NT2/D1 (cell line): Measurements from ENCODE around the gene TIPIN.
A peak's percentile ranks its signal among the peaks of the same experiment; 100 is the strongest.

ENCODE experiments used
- DNase-seq: peaks from one replicate; pipeline ENCODE4 v3.0.0-alpha.2; 2011; ENCODE audit warnings: low read depth, low spot score
- H3K27me3 ChIP-seq: 2 replicates; pipeline ENCODE4 v1.6.0; 2011; ENCODE audit warnings: mild to moderate bottlenecking; ENCODE audit not compliant: insufficient read length, insufficient read depth
- H3K36me3 ChIP-seq: 2 replicates; pipeline ENCODE4 v1.6.1; 2011; ENCODE audit warnings: mild to moderate bottlenecking, low read length, mixed read lengths; ENCODE audit not compliant: insufficient read depth, insufficient read length
- H3K4me1 ChIP-seq: 2 replicates; pipeline ENCODE4 v1.5.1; 2011; ENCODE audit not compliant: insufficient read depth, insufficient read length
- H3K4me3 ChIP-seq: 2 replicates; pipeline ENCODE4 v1.5.1; 2011; ENCODE audit warnings: low read depth; ENCODE audit not compliant: insufficient read length
- H3K9ac ChIP-seq: 2 replicates; pipeline ENCODE4 v1.6.0; 2011; ENCODE audit warnings: low read depth; ENCODE audit not compliant: insufficient read length
- H3K9me3 ChIP-seq: 2 replicates; pipeline ENCODE4 v1.5.1; 2011; ENCODE audit warnings: mild to moderate bottlenecking, low read length; ENCODE audit not compliant: insufficient read depth
- SUZ12 ChIP-seq: IDR thresholded peaks from 2 replicates; pipeline ENCODE4 v1.6.1; 2011; ENCODE audit not compliant: insufficient read length, insufficient read depth; ENCODE audit errors: extremely low read depth
- YY1 ChIP-seq: IDR thresholded peaks from 2 replicates; pipeline ENCODE4 v1.6.1; 2011; ENCODE audit not compliant: insufficient read length, insufficient read depth
- ZNF274 ChIP-seq: IDR thresholded peaks from 2 replicates; pipeline ENCODE4 v1.6.1; 2011; ENCODE audit warnings: mild to moderate bottlenecking, low read depth, low read length

The TIPIN gene

GRCh38 chr15:66356359-66357236 lies at the start of gene TIPIN:
TIPIN (minus strand) TSS chr15:66356685; CDS start chr15:66352947, 3,738 bp downstream.
- Histone ChIP-seq H3K4me1 (no peaks in the 10 kb centered on the region), H3K9me3 (no peaks in the 10 kb centered on the region), H3K9ac (peak within 1 kb of the TSS; percentile 99), H3K4me3 (peak within 1 kb of the TSS; percentile 93), H3K27me3 (no peaks in the 10 kb centered on the region), H3K36me3 (peaks cover 20% of the 10 kb centered on the region)
- peak; percentile 94 for DNase-seq
- no peak for TF ChIP-seq SUZ12
- TF ChIP-seq ZNF274, result no peak
- no peak for TF ChIP-seq YY1

GRCh38 chr15:66405615-66406014 lies 49.1 kb upstream of the TIPIN start:
- Histone ChIP-seq H3K4me1 (no peaks in the 10 kb centered on the region), H3K4me3 (no peak overlapping the region), H3K9ac (no peak overlapping the region), H3K36me3 (peaks cover 2% of the 10 kb centered on the region), H3K9me3 (no peaks in the 10 kb centered on the region), H3K27me3 (no peaks in the 10 kb centered on the region)
- TF ChIP-seq ZNF274, result no peak
- TF ChIP-seq YY1, result no peak
- no peak for TF ChIP-seq SUZ12
- DNase-seq, result no peak

GRCh38 chr15:66405007-66405406 lies 48.5 kb upstream of the TIPIN start:
- TF ChIP-seq YY1 (no peak), ZNF274 (no peak)
- H3K9me3 ChIP-seq, result no peaks in the 10 kb centered on the region
- no peaks in the 10 kb centered on the region for H3K4me1 ChIP-seq
- H3K36me3 ChIP-seq, result no peaks in the 10 kb centered on the region
- no peak overlapping the region for H3K9ac ChIP-seq
- no peak overlapping the region for H3K4me3 ChIP-seq
- DNase-seq, result no peak
- no peaks in the 10 kb centered on the region for H3K27me3 ChIP-seq

GRCh38 chr15:66404532-66404931 lies 48.0 kb upstream of the TIPIN start:
- TF ChIP-seq SUZ12 (no peak), YY1 (no peak), ZNF274 (no peak)
- Histone ChIP-seq H3K9ac (no peak overlapping the region), H3K4me3 (no peak overlapping the region), H3K27me3 (no peaks in the 10 kb centered on the region), H3K36me3 (no peaks in the 10 kb centered on the region), H3K4me1 (no peaks in the 10 kb centered on the region), H3K9me3 (no peaks in the 10 kb centered on the region)
- DNase-seq, result peak; percentile 32

GRCh38 chr15:66404122-66404521 lies 47.6 kb upstream of the TIPIN start:
- Histone ChIP-seq H3K36me3 (peaks cover 4% of the 10 kb centered on the region), H3K27me3 (no peaks in the 10 kb centered on the region), H3K4me1 (no peaks in the 10 kb centered on the region), H3K9me3 (no peaks in the 10 kb centered on the region), H3K4me3 (no peak overlapping the region), H3K9ac (no peak overlapping the region)
- TF ChIP-seq YY1, result no peak
- no peak for TF ChIP-seq SUZ12
- no peak for TF ChIP-seq ZNF274
- no peak for DNase-seq

- peaks cover 5% of the 10 kb centered on the region for H3K36me3 ChIP-seq
- DNase-seq, result no peak
- H3K9ac ChIP-seq, result no peak overlapping the region
- TF ChIP-seq SUZ12 (no peak), YY1 (no peak), ZNF274 (no peak)
- H3K4me1 ChIP-seq, result no peaks in the 10 kb centered on the region
- H3K27me3 ChIP-seq, result no peaks in the 10 kb centered on the region
- no peaks in the 10 kb centered on the region for H3K9me3 ChIP-seq
- no peak overlapping the region for H3K4me3 ChIP-seq
Observed at GRCh38 chr15:66403323-66403722, 46.8 kb upstream of the TIPIN start.

- no peaks in the 10 kb centered on the region for H3K27me3 ChIP-seq
- TF ChIP-seq SUZ12 (no peak), ZNF274 (no peak), YY1 (no peak)
- H3K4me3 ChIP-seq, result no peak overlapping the region
- no peak for DNase-seq
- H3K9ac ChIP-seq, result no peak overlapping the region
- H3K36me3 ChIP-seq, result peaks cover 9% of the 10 kb centered on the region
- no peaks in the 10 kb centered on the region for H3K4me1 ChIP-seq
- H3K9me3 ChIP-seq, result no peaks in the 10 kb centered on the region
Observed at GRCh38 chr15:66402761-66403284, 46.3 kb upstream of the TIPIN start.
